Glutamatergic neuron (in vitro differentiated cells): Measurements from ENCODE around the gene HMGB1. TPM values are rescaled to one million over a fixed set of nuclear protein-coding genes. Genes with fewer than 3 reads are reported as not detected.

Experiments
- DNase-seq: peaks from one replicate; pipeline ENCODE4 v3.0.0; 2022
- H3K27ac Mint-ChIP-seq: one replicate; pipeline ENCODE4 v1.8.0; 2020; ENCODE audit warnings: mild to moderate bottlenecking, mixed read lengths, inconsistent platforms; ENCODE audit not compliant: unreplicated experiment
- H3K27me3 Mint-ChIP-seq: one replicate; pipeline ENCODE4 v1.8.0; 2020; ENCODE audit warnings: mild to moderate bottlenecking, moderate library complexity, mixed read lengths, inconsistent platforms; ENCODE audit not compliant: unreplicated experiment
- H3K36me3 Mint-ChIP-seq: one replicate; pipeline ENCODE4 v1.8.0; 2020; ENCODE audit warnings: mild to moderate bottlenecking, mixed read lengths, inconsistent platforms; ENCODE audit not compliant: unreplicated experiment
- H3K4me1 Mint-ChIP-seq: one replicate; pipeline ENCODE4 v1.8.0; 2020; ENCODE audit warnings: mild to moderate bottlenecking, low read depth, mixed read lengths, inconsistent platforms; ENCODE audit not compliant: unreplicated experiment
- H3K4me3 Mint-ChIP-seq: one replicate; pipeline ENCODE4 v1.8.0; 2020; ENCODE audit warnings: mild to moderate bottlenecking, mixed read lengths, inconsistent platforms; ENCODE audit not compliant: unreplicated experiment
- H3K9me3 Mint-ChIP-seq: one replicate; pipeline ENCODE4 v1.8.0; 2020; ENCODE audit warnings: mild to moderate bottlenecking, moderate library complexity, mixed read lengths, inconsistent platforms; ENCODE audit not compliant: unreplicated experiment
- total RNA-seq: library from RNA; stranded (reverse); fragmentation: NEBNext Ultra II Directional; extraction: Animal tissue kit (Norgen Biotek cat#: 25700); gene quantifications from one replicate; pipeline ENCODE4 v1.2.1, GENCODE V29; 2021; ENCODE audit not compliant: unreplicated experiment
- TF ChIP-seq, protein P1 (sequence below): fragments of 200-600 bp; sonication (generic); IDR thresholded peaks from one replicate; pipeline ENCODE4 v1.5.0; 2021; ENCODE audit not compliant: partially characterized antibody, unreplicated experiment

HMGB1 gene
- total RNA-seq, 1 donor from 2014 or later = 501 TPM

DNA sequence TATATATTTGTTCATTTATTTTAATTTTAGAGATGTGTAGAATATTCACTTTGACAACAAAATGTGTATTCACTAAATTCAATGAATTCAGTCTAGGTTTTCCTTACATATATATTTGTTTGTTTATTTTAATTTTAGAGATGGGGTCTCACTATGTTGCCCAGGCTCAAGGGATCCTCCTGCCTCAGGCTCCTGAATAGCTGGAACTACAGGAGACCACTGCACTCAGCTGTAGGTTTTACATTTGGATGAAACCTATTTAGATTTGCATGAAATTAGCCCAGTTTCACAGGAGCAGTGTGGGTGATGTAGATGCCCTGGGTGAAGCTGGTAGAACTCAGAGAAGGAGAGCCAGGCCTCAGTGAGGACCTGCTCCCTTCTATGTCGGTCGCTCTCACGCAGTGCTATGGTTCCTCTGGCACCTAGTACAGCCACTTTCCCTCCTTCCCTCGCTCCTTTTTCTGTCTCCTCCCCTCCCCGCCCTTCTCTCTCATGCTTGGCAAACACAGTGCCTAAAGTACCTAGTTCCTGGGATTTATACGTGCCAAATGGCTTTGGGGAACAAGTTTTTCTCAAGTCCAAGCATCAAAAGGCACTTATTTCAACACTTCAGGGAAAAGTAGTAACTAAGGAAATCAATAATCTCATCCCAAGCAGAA lies 14.7 kb upstream of the HMGB1 start:
- Mint-ChIP-seq H3K27ac (no peak overlapping the region), H3K4me1 (peaks cover 9% of the 10 kb centered on the region), H3K9me3 (peaks cover 3% of the 10 kb centered on the region), H3K27me3 (no peaks in the 10 kb centered on the region), H3K36me3 (no peaks in the 10 kb centered on the region), H3K4me3 (no peak overlapping the region)
- DNase-seq = no peak
- TF ChIP-seq, protein P1, sequence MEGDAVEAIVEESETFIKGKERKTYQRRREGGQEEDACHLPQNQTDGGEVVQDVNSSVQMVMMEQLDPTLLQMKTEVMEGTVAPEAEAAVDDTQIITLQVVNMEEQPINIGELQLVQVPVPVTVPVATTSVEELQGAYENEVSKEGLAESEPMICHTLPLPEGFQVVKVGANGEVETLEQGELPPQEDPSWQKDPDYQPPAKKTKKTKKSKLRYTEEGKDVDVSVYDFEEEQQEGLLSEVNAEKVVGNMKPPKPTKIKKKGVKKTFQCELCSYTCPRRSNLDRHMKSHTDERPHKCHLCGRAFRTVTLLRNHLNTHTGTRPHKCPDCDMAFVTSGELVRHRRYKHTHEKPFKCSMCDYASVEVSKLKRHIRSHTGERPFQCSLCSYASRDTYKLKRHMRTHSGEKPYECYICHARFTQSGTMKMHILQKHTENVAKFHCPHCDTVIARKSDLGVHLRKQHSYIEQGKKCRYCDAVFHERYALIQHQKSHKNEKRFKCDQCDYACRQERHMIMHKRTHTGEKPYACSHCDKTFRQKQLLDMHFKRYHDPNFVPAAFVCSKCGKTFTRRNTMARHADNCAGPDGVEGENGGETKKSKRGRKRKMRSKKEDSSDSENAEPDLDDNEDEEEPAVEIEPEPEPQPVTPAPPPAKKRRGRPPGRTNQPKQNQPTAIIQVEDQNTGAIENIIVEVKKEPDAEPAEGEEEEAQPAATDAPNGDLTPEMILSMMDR = no peak

DNA sequence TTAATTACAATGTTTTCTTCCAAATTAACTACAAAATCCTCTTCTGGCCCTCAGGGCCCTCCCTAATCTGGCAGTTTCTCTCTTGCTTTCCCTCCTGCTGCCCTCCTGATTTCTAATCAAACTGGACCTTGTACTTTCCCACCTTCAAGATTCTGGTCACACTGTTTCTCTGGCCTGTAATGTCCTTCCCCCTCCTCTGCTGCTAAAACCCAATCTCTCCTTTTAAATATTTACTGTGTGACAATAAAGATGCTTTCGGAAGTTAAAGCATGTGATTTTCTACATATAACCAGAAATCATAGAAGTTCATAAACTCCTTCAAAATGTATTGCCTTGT lies 14.1 kb upstream of the HMGB1 start:
- no peak for DNase-seq
- Mint-ChIP-seq H3K4me1 (peaks cover 9% of the 10 kb centered on the region), H3K27me3 (no peaks in the 10 kb centered on the region), H3K9me3 (peaks cover 3% of the 10 kb centered on the region), H3K27ac (no peak overlapping the region), H3K36me3 (no peaks in the 10 kb centered on the region), H3K4me3 (no peak overlapping the region)
- TF ChIP-seq, protein P1 = no peak

DNA sequence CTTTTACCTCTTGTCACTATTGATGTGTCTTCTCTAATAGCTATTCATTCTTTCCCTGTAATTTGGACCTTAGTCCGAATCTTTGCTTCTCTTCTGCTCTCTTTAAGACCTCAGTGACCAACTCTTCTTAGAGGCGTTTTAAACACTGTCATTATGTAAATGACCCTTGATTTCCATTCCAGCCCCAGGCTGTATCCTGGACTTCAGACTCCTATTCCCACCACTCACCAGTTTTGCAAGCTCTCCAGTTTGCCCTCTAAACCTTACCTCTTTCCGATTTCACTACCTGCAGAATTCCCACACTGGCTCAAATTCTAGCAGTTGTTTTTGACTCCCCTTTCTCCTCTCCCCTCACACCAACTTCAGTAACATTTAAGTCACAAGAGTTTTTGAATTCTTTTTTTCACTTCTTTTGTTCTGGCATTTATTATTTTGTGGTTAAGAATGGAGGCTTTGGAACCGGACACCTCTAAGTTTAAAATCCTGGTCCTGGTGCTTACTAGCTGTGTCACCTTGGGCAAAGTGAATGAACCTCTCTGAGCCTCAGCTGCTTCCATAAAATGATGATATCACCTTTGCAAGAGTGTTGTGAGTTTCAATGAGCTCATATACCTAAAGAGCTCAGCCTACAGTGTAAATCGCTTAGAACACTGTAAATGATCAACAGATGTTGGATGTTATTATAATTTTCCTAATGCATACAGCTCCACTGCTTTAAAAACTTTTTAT lies 13.6 kb upstream of the HMGB1 start:
- no peaks in the 10 kb centered on the region for H3K27me3 Mint-ChIP-seq
- TF ChIP-seq, protein P1 = no peak
- H3K4me1 Mint-ChIP-seq = peaks cover 9% of the 10 kb centered on the region
- H3K27ac Mint-ChIP-seq = no peak overlapping the region
- no peak overlapping the region for H3K4me3 Mint-ChIP-seq
- H3K36me3 Mint-ChIP-seq = no peaks in the 10 kb centered on the region
- no peak for DNase-seq
- peaks cover 3% of the 10 kb centered on the region for H3K9me3 Mint-ChIP-seq

DNA sequence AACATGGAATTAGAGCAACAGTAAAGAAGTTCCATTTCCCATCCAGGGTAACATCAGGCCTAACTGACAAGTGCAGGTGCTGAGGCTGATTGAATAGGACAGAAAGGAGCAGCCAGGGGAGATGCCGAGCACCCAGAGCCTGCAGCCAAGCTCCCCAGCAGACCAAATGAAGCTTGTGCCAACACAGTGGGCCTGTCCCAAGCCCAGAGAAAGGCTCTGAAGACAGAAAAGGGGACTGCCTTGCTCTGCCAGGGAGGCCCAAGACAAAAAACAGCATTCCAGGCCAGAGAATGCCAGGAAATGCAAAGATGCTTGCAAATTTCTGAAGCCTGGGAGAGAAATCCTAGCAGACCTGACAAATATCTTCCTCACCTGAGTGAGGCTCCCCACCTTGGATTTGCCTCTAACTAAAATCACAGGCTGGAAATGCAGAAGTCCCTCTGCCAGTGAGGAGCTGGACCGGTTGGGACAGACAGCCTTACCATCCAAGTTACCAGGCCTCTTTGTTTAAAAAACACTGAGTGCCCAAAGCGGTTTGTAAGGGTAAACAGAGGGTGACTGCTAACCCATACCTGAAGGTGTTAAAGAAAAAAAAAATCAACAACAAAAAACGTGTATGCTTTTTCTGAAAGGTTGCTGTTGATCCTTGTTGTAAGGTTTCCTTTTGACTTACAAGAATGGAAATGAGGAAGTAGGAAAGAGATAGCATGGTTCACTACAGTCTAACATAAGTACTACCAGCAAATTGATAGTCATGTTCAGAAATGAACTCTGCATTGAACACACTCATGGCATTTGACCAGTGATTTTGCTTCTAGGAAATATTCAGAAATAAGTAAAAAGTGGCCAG lies 11.8 kb upstream of the HMGB1 start:
- no peaks in the 10 kb centered on the region for H3K27me3 Mint-ChIP-seq
- TF ChIP-seq, protein P1 = no peak
- peaks cover 9% of the 10 kb centered on the region for H3K4me1 Mint-ChIP-seq
- DNase-seq = no peak
- H3K27ac Mint-ChIP-seq = no peak overlapping the region
- no peak overlapping the region for H3K4me3 Mint-ChIP-seq
- H3K9me3 Mint-ChIP-seq = no peaks in the 10 kb centered on the region
- H3K36me3 Mint-ChIP-seq = no peaks in the 10 kb centered on the region
